ENCODE data around the gene POLR2F. TPM values are rescaled to one million over a fixed set of nuclear protein-coding genes. Genes with fewer than 3 reads are reported as not detected.

POLR2F gene
- total RNA-seq, 1 experiment from 2014 or later, result 141 TPM

GRCh38 chr22:37979782-37980181 lies 26.3 kb downstream of the POLR2F start:
- H3K36me3 Mint-ChIP-seq (ENCODE audit: insufficient read depth in 1 of 3, low read depth in 3 of 3), result peaks cover 0 to 22% (median 14%) of the 10 kb centered on the region in 3 experiments; a peak in 5 of 7 replicates
- no peak for DNase-seq

More at GRCh38 chr22:37979782-37980181, 26.3 kb downstream of the POLR2F start:
- Histone ChIP-seq H2AFZ (ENCODE audit: low read length) (no peak overlapping the region), H3K4me1 (ENCODE audit: insufficient read depth, low read length) (no peaks in the 10 kb centered on the region), H3K18ac (ENCODE audit: insufficient read length, low read depth, low read length) (no peak overlapping the region), H3K9ac (ENCODE audit: extremely low read depth, insufficient read length, low read length) (no peak overlapping the region), H4K8ac (replicated peaks; ENCODE audit: insufficient read length, low read depth, low read length) (no peak overlapping the region), H3K56ac (ENCODE audit: insufficient read length, low read depth, low read length) (no peak overlapping the region), H3K14ac (ENCODE audit: insufficient read depth, low read length) (no peak overlapping the region), H3K79me1 (ENCODE audit: insufficient read depth, low read depth, low read length, poor library complexity, severe bottlenecking) (no peaks in the 10 kb centered on the region), H2BK20ac (ENCODE audit: low read depth, low read length, poor library complexity, severe bottlenecking) (no peak overlapping the region), H3K4me2 (ENCODE audit: insufficient read depth, insufficient read length, low read length) (no peak overlapping the region), H4K20me1 (ENCODE audit: control insufficient read depth, insufficient read depth, insufficient read length) (peaks cover 5% of the 10 kb centered on the region), H3K79me2 (ENCODE audit: insufficient read depth, low read length) (no peaks in the 10 kb centered on the region), H2BK120ac (ENCODE audit: low read depth, low read length, poor library complexity, severe bottlenecking) (no peak overlapping the region), H3K27me3 (ENCODE audit: insufficient read depth, low read length) (peaks cover 1% of the 10 kb centered on the region; the same call in 1 of the 2 replicates), H3K4ac (ENCODE audit: low read depth, low read length) (no peak overlapping the region), H2BK5ac (ENCODE audit: insufficient read length, low read length) (no peak overlapping the region), H3K27ac (ENCODE audit: insufficient read length, low read depth, low read length) (no peak overlapping the region), H4K91ac (ENCODE audit: insufficient read length, low read depth, low read length) (no peak overlapping the region), H2AK5ac (ENCODE audit: insufficient read length, low read length) (no peak overlapping the region), H3K23me2 (ENCODE audit: insufficient read length, low read depth, low read length, poor library complexity, severe bottlenecking) (peaks cover 12% of the 10 kb centered on the region), H4K5ac (ENCODE audit: insufficient read length, low read depth, low read length) (no peak overlapping the region), H2BK15ac (ENCODE audit: low read depth, low read length) (no peak overlapping the region), H2BK12ac (ENCODE audit: insufficient read length, low read depth, low read length) (no peak overlapping the region), H3K23ac (ENCODE audit: insufficient read length, low read depth, low read length) (no peak overlapping the region), H3T11ph (ENCODE audit: low read length) (no peak overlapping the region), H3K9me3 (ENCODE audit: control insufficient read depth, low read depth, low read length) (no peaks in the 10 kb centered on the region)
- WGBS (ENCODE audit: extremely low coverage, insufficient read length, low lambda C conversion rate), result no CpG with 5 or more reads among the region's 8 CpGs
- no peaks in the 10 kb centered on the region for H3K9me3 Mint-ChIP-seq
- H3K4me3 Mint-ChIP-seq, result no peak overlapping the region
- H3K27me3 Mint-ChIP-seq (ENCODE audit: low read depth), result peaks cover 28% of the 10 kb centered on the region
- no peak for TF ChIP-seq CTCF (conservative IDR thresholded peaks at IDR 0.05)
- peaks cover 23 to 35% of the 10 kb centered on the region in 2 experiments for H3K4me1 Mint-ChIP-seq
- no peak overlapping the region; a peak in 1 of 7 replicates for H3K27ac Mint-ChIP-seq

Measured in H9 (cell line).